Stimulated activated CD8-positive, alpha-beta memory T cell treated with anti-CD3 and anti-CD28 coated beads, Interleukin-4, amount 100 ng/mL, for 4 hours (primary cell): ENCODE measurements around the gene POLDIP2.

ENCODE experiments used
- DNase-seq, 2 donors: peaks; one replicate each; pipeline ENCODE4 v3.0.0-alpha.2; 2020; ENCODE audit warnings: low read depth in 2 of 2, low spot score in 1 of 2

The POLDIP2 gene

GRCh38 chr17:28357061-28357900, at the start of gene POLDIP2:
Gene POLDIP2 (minus strand): TSS chr17:28357527. CDS start chr17:28357448, 79 bp downstream.
- peak; percentile 87 to 91 for DNase-seq

GRCh38 chr17:28406473-28406814, 49.1 kb upstream of the POLDIP2 start:
- no peak for DNase-seq

- DNase-seq, result peak in 1 of 2 donors; percentile 22
Measured at GRCh38 chr17:28405632-28406472, 48.5 kb upstream of the POLDIP2 start, which contains the start of gene SLC46A1. Gene SLC46A1 (minus strand): TSS chr17:28406212. CDS start chr17:28406114, 98 bp downstream.

GRCh38 chr17:28404812-28405570, 47.7 kb upstream of the POLDIP2 start:
- DNase-seq, result no peak

DNA sequence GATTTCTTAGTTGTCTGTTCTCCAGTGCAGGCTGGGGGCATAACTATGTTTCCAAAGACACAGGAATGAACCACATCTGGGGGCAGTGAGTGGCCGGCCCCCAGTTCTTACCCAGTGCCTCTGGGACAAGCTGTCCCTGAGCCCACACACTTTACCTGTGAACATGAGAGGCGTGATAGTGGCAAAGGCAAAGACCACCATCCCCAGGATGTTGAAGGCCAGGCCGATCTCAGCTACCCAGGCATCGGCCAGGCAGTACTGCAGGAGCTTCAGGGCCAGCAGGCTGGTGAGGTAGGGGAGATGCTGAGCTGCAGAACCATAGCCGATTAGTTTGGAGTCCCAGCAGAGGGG, 47.1 kb upstream of the POLDIP2 start:
- DNase-seq, result no peak

DNA sequence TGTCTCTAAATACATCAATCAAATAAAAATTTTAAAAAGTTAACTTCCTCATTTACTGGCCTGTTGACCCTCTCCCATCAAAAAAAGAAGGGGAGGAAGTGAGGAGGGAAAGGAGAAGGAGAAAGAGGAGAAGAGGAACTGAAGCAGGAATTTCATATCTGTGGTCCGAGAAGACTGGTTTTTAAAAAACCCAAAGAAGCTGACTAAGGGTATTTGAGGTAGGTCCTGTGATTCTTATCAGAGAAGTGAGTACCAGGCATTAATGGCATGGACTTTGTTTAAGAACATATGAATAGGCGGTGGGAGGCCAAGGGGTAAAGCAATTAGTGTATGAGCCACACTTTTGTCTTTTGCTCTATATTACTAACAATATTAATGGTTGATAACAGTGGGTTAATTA, 46.7 kb upstream of the POLDIP2 start:
- DNase-seq, result no peak

DNA sequence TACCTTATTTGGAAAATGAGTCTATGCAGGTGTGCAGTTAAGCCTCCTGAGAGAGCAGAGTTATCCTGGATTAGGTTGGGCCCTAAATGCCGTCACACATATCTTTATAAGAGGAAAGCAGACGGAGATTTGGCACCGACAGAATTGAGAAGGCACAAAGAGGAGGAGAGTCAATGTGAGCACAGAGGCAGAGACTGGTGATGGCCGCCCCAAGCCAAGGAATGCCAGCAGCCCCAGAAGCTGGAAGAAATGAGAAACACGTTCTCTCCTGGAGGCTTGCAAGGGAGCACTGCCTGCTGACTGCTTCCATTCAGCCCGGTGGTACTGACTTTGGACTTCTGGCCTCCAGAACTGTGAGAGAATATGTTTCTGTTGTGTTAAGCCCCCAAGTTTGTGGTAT, 45.5 kb upstream of the POLDIP2 start:
- no peak for DNase-seq

GRCh38 chr17:28402224-28402630, 44.9 kb upstream of the POLDIP2 start:
- DNase-seq, result no peak

DNA sequence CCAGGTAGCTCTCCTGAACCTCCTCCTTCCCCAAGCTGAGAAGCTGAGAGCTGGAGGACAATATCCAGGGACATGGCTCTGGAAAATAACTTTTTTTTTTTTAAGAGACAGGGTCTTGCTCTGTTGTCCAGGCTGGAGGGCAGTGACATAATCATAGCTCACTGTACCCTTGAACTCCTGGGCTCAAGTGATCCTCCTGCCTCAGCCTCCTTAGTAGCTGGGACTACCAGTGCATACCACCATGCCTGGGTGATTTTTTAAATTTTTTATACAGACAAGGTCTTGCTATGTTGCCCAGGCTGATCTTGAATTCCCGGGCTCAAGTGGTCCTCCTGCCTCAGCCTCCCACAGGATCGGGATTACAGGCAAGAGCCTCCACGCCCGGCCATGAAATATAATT, 42.5 kb upstream of the POLDIP2 start:
- DNase-seq, result no peak

DNA sequence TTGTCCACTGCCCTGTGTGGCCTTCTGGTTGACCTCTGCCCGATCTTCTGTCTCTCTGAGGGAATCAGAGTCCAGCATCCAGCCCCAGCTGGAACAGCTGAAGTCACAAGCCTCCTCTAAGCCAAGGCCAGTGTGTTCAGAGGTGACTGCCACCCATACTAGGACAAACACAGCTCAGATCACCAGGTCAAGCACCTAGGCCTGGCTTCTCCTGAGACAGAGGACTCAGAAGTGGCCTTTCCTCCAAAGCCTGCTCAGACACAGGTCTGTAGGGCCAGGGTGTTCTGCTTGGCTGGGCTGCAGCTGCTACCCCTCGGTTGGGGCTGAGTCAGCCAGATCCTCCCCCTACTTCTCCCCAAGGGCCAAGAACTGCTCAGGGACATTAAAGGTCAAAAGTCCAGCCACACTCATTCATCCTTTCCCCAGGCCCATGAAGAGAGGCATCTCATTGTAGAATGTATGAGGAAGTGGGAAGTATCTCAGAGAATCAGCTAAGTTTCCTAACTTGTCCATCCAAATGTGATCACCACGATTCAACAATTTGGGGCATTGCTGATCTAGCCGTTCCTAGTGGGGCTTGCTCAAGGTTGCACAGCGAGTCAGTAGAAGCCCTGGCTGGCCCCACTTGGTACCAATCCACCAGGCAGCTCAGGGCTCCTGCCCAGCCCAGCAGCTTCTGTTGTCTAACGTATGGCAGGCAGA, 41.1 kb upstream of the POLDIP2 start:
- no peak for DNase-seq

- no peak for DNase-seq
Measured at GRCh38 chr17:28397687-28398279, 40.5 kb upstream of the POLDIP2 start.

GRCh38 chr17:28397275-28397674, 39.9 kb upstream of the POLDIP2 start:
- DNase-seq, result no peak

- no peak for DNase-seq
Measured at GRCh38 chr17:28396635-28397239, 39.4 kb upstream of the POLDIP2 start.

GRCh38 chr17:28395968-28396367, 38.6 kb upstream of the POLDIP2 start:
- DNase-seq, result no peak

DNA sequence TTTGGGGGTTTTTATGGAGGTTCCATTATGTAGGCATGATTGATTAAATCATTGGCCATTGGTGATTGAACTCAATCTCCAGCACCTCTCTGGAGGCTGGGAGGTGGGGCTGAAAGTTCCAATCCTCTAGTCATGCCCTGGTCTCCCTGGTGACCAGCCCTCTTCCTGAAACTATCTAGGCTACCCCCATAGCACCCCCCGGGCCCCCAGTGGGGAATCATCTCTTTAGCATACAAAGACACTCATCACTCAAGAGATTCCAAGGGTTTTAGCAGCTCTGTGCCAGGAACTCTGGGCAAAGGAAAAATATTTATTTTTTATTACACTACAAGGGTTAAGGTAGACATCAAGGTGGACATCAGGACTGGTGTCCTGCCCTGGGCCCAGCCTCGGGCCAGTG, 38.1 kb upstream of the POLDIP2 start:
- DNase-seq, result no peak

- DNase-seq, result no peak
Measured at GRCh38 chr17:28394337-28395116, 37.2 kb upstream of the POLDIP2 start.

DNA sequence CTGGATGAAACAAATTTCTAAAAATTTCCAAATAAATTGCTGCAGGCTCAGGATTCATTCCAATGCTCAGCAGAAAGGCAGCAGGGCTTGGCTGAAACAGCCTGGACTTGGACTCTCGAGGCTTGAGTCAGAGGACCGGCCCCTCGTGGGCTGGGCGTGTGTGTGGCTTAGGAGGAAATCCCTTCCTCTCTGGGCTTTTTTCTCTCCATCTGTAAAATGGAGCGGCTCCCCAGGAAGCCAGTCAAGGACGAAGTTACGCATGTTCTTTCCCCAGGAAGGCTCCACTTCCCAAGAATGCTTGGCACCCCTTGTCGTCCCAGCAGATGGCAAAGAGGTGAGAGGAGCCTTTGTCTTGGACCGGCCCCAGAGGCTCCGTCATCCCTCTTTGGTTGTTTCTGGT, 35.2 kb upstream of the POLDIP2 start:
- no peak for DNase-seq

DNA sequence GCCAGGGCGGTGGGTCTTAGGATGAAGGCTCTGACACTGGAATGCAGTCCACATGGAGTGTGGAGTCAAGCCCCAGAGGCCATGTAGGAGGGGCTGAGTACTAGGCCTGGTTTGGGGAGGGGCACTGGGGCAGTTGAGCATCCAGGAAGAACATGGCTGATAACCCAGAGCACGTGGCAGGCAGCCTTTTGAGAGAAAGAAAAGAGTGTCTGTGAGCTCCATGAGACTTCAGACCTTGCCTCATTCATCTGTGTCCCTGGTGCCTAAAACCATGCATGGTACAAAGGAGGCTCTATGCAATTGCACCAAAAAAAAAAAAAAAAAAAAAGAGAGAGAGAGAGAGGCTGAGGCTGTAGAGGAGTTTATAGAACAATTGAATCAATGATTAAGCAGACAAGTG, 34.1 kb upstream of the POLDIP2 start:
- no peak for DNase-seq

DNA sequence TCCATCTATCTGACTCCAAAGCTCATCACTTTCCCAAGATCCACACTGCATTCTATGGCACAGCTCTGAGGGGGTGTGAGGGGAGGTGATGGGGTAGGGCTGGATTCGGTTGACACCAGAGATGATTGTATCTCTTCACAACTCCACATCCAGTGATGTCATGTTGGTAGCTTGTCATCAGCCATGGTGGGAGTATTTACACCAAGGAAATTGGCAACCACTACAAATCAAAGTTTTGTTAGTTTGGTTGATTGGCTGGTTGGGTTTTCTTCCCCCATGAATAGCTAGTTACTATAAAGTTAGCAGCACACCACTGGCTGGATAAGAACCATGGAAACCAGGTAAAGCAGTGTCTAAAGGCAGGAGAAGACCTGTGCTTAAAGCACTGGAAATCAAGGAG, 33.7 kb upstream of the POLDIP2 start:
- DNase-seq, result no peak
